HEK293 (cell line): Measurements from ENCODE around the gene CLCN7.

Source experiments
- GLIS1 ChIP-seq: fragments of 450-650 bp; formaldehyde crosslinking; IDR thresholded peaks from 2 replicates; pipeline ENCODE4 v1.5.1; 2016; ENCODE audit warnings: missing biosample characterization, missing genetic modification characterization
- GLIS2 ChIP-seq: fragments of 450-650 bp; formaldehyde crosslinking; IDR thresholded peaks from 2 replicates; pipeline ENCODE4 v1.5.1; 2016; ENCODE audit warnings: missing biosample characterization, missing genetic modification characterization
- KLF16 ChIP-seq: fragments of 450-650 bp; formaldehyde crosslinking; IDR thresholded peaks from 2 replicates; pipeline ENCODE4 v1.5.1; 2017; ENCODE audit warnings: missing biosample characterization, missing genetic modification characterization
- SP2 ChIP-seq: fragments of 450-650 bp; formaldehyde crosslinking; IDR thresholded peaks from 2 replicates; pipeline ENCODE4 v1.5.1; 2016; ENCODE audit warnings: missing biosample characterization, missing genetic modification characterization
- TRIM28 ChIP-seq: IDR thresholded peaks from 2 replicates; pipeline ENCODE4 v1.6.1; 2011; ENCODE audit warnings: low read length, control low read depth, borderline replicate concordance
- ZBTB20 ChIP-seq: fragments of 450-650 bp; formaldehyde crosslinking; IDR thresholded peaks from 2 replicates; pipeline ENCODE4 v1.5.1; 2016; ENCODE audit warnings: missing biosample characterization, missing genetic modification characterization
- ZNF146 ChIP-seq: fragments of 450-650 bp; formaldehyde crosslinking; IDR thresholded peaks from 2 replicates; pipeline ENCODE4 v1.5.1; 2016; ENCODE audit warnings: missing biosample characterization, missing genetic modification characterization
- ZNF174 ChIP-seq: fragments of 450-650 bp; formaldehyde crosslinking; IDR thresholded peaks from 2 replicates; pipeline ENCODE4 v1.5.0; 2017; ENCODE audit warnings: missing biosample characterization, mild to moderate bottlenecking, missing genetic modification characterization
- ZNF202 ChIP-seq: fragments of 450-650 bp; formaldehyde crosslinking; IDR thresholded peaks from 2 replicates; pipeline ENCODE4 v1.5.1; 2016; ENCODE audit warnings: missing biosample characterization, missing genetic modification characterization, borderline replicate concordance
- ZNF211 ChIP-seq: fragments of 450-650 bp; formaldehyde crosslinking; IDR thresholded peaks from 2 replicates; pipeline ENCODE4 v1.5.1; 2016; ENCODE audit warnings: low read depth, missing biosample characterization, missing genetic modification characterization
- ZNF24 ChIP-seq: fragments of 450-650 bp; formaldehyde crosslinking; IDR thresholded peaks from 2 replicates; pipeline ENCODE4 v1.5.1; 2016; ENCODE audit warnings: missing biosample characterization, missing genetic modification characterization
- ZNF335 ChIP-seq: fragments of 450-650 bp; formaldehyde crosslinking; conservative IDR thresholded peaks from 2 replicates; pipeline ENCODE4 v1.5.1; 2016; ENCODE audit warnings: missing biosample characterization, missing genetic modification characterization
- ZNF548 ChIP-seq: fragments of 450-650 bp; formaldehyde crosslinking; IDR thresholded peaks from 2 replicates; pipeline ENCODE4 v1.5.1; 2016; ENCODE audit warnings: missing biosample characterization, missing genetic modification characterization
- ZNF558 ChIP-seq: fragments of 450-650 bp; formaldehyde crosslinking; IDR thresholded peaks from 2 replicates; pipeline ENCODE4 v1.5.1; 2016; ENCODE audit warnings: missing biosample characterization, missing genetic modification characterization
- ZNF560 ChIP-seq: fragments of 450-650 bp; formaldehyde crosslinking; IDR thresholded peaks from 2 replicates; pipeline ENCODE4 v1.5.1; 2017; ENCODE audit warnings: missing biosample characterization, missing genetic modification characterization, borderline replicate concordance
- ZNF670 ChIP-seq: fragments of 450-650 bp; formaldehyde crosslinking; IDR thresholded peaks from 2 replicates; pipeline ENCODE4 v1.5.1; 2016; ENCODE audit warnings: missing biosample characterization, missing genetic modification characterization, low read depth
- ZNF747 ChIP-seq: fragments of 450-650 bp; formaldehyde crosslinking; IDR thresholded peaks from 2 replicates; pipeline ENCODE4 v1.5.1; 2016; ENCODE audit warnings: missing biosample characterization, missing genetic modification characterization
- ZNF76 ChIP-seq: fragments of 450-650 bp; formaldehyde crosslinking; IDR thresholded peaks from 2 replicates; pipeline ENCODE4; 2016; ENCODE audit warnings: low read depth, missing biosample characterization, missing genetic modification characterization, borderline replicate concordance
- TF ChIP-seq, protein P1 (sequence below): fragments of 450-650 bp; formaldehyde crosslinking; IDR thresholded peaks from 2 replicates; pipeline ENCODE4 v1.5.0; 2017; ENCODE audit warnings: missing biosample characterization, missing genetic modification characterization, borderline replicate concordance
- TF ChIP-seq, protein P2 (sequence below): fragments of 450-650 bp; formaldehyde crosslinking; IDR thresholded peaks from 2 replicates; pipeline ENCODE4 v1.5.1; 2017; ENCODE audit warnings: missing biosample characterization, missing genetic modification characterization
- TF ChIP-seq, protein P3 (sequence below): fragments of 450-650 bp; formaldehyde crosslinking; IDR thresholded peaks from 2 replicates; pipeline ENCODE4 v1.5.1; 2016; ENCODE audit warnings: missing biosample characterization, missing genetic modification characterization
- TF ChIP-seq, protein P4 (sequence below): fragments of 450-650 bp; formaldehyde crosslinking; IDR thresholded peaks from 2 replicates; pipeline ENCODE4 v1.5.1; 2016; ENCODE audit warnings: missing biosample characterization, missing genetic modification characterization, low read depth
- TF ChIP-seq, protein P5 (sequence below): fragments of 450-650 bp; formaldehyde crosslinking; IDR thresholded peaks from 2 replicates; pipeline ENCODE4 v1.5.1; 2016; ENCODE audit warnings: missing biosample characterization, missing genetic modification characterization
- TF ChIP-seq, protein P6 (sequence below): fragments of 450-650 bp; formaldehyde crosslinking; optimal IDR thresholded peaks from 2 replicates; pipeline ENCODE3; 2016; ENCODE audit warnings: missing biosample characterization, mild to moderate bottlenecking, missing genetic modification characterization

Gene CLCN7

DNA sequence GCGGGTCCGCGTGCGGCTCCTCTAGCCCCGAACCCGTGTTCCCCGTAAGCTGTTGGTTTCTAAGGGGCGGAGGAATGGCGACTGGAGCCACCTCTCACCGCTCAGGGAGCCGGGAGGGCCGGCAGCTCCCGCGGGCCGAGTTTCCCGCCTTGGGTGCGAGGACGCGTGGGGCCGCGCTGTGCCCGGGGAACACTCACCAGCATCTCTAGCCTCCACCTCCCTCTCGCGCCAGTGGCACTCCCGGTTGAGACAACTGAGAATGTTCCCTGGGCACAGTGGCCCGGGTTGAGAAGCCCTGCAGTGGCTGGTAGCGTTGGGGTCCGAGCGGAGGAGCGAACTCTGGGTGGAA is 18.9 kb upstream of the CLCN7 start (continued):
- TF ChIP-seq, protein P1, sequence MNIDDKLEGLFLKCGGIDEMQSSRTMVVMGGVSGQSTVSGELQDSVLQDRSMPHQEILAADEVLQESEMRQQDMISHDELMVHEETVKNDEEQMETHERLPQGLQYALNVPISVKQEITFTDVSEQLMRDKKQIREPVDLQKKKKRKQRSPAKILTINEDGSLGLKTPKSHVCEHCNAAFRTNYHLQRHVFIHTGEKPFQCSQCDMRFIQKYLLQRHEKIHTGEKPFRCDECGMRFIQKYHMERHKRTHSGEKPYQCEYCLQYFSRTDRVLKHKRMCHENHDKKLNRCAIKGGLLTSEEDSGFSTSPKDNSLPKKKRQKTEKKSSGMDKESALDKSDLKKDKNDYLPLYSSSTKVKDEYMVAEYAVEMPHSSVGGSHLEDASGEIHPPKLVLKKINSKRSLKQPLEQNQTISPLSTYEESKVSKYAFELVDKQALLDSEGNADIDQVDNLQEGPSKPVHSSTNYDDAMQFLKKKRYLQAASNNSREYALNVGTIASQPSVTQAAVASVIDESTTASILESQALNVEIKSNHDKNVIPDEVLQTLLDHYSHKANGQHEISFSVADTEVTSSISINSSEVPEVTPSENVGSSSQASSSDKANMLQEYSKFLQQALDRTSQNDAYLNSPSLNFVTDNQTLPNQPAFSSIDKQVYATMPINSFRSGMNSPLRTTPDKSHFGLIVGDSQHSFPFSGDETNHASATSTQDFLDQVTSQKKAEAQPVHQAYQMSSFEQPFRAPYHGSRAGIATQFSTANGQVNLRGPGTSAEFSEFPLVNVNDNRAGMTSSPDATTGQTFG (tag by site-specific recombination), result no peak
- no peak for TF ChIP-seq KLF16 (tag by site-specific recombination)
- TF ChIP-seq ZNF335 (tag by site-specific recombination), result peak; percentile 38
- TF ChIP-seq, protein P2, sequence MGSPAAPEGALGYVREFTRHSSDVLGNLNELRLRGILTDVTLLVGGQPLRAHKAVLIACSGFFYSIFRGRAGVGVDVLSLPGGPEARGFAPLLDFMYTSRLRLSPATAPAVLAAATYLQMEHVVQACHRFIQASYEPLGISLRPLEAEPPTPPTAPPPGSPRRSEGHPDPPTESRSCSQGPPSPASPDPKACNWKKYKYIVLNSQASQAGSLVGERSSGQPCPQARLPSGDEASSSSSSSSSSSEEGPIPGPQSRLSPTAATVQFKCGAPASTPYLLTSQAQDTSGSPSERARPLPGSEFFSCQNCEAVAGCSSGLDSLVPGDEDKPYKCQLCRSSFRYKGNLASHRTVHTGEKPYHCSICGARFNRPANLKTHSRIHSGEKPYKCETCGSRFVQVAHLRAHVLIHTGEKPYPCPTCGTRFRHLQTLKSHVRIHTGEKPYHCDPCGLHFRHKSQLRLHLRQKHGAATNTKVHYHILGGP, result no peak
- 0 out of 2 replicates have a peak, but pooled peaks have one; percentile 25 for TF ChIP-seq GLIS2
- peak; percentile 29; the same call in 1 of the 2 replicates for TF ChIP-seq SP2 (tag by site-specific recombination)
- no peak for TF ChIP-seq ZNF560 (tag by site-specific recombination)
- no peak for TF ChIP-seq ZNF747
- TF ChIP-seq TRIM28, result no peak
- no peak for TF ChIP-seq ZNF202 (tag by site-specific recombination)
- TF ChIP-seq ZNF211 (tag by site-specific recombination), result no peak
- TF ChIP-seq ZNF558 (tag by site-specific recombination), result no peak
- 0 out of 2 replicates have a peak, but pooled peaks have one; percentile 6 for TF ChIP-seq GLIS1 (tag by site-specific recombination)
- peak; percentile 5; the same call in 1 of the 2 replicates for TF ChIP-seq ZNF146 (tag by site-specific recombination)
- peak; percentile 53; the same call in 1 of the 2 replicates for TF ChIP-seq ZBTB20
- TF ChIP-seq, protein P3, sequence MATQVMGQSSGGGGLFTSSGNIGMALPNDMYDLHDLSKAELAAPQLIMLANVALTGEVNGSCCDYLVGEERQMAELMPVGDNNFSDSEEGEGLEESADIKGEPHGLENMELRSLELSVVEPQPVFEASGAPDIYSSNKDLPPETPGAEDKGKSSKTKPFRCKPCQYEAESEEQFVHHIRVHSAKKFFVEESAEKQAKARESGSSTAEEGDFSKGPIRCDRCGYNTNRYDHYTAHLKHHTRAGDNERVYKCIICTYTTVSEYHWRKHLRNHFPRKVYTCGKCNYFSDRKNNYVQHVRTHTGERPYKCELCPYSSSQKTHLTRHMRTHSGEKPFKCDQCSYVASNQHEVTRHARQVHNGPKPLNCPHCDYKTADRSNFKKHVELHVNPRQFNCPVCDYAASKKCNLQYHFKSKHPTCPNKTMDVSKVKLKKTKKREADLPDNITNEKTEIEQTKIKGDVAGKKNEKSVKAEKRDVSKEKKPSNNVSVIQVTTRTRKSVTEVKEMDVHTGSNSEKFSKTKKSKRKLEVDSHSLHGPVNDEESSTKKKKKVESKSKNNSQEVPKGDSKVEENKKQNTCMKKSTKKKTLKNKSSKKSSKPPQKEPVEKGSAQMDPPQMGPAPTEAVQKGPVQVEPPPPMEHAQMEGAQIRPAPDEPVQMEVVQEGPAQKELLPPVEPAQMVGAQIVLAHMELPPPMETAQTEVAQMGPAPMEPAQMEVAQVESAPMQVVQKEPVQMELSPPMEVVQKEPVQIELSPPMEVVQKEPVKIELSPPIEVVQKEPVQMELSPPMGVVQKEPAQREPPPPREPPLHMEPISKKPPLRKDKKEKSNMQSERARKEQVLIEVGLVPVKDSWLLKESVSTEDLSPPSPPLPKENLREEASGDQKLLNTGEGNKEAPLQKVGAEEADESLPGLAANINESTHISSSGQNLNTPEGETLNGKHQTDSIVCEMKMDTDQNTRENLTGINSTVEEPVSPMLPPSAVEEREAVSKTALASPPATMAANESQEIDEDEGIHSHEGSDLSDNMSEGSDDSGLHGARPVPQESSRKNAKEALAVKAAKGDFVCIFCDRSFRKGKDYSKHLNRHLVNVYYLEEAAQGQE (tag by site-specific recombination), result 0 out of 2 replicates have a peak, but pooled peaks have one; percentile 3
- TF ChIP-seq, protein P4, sequence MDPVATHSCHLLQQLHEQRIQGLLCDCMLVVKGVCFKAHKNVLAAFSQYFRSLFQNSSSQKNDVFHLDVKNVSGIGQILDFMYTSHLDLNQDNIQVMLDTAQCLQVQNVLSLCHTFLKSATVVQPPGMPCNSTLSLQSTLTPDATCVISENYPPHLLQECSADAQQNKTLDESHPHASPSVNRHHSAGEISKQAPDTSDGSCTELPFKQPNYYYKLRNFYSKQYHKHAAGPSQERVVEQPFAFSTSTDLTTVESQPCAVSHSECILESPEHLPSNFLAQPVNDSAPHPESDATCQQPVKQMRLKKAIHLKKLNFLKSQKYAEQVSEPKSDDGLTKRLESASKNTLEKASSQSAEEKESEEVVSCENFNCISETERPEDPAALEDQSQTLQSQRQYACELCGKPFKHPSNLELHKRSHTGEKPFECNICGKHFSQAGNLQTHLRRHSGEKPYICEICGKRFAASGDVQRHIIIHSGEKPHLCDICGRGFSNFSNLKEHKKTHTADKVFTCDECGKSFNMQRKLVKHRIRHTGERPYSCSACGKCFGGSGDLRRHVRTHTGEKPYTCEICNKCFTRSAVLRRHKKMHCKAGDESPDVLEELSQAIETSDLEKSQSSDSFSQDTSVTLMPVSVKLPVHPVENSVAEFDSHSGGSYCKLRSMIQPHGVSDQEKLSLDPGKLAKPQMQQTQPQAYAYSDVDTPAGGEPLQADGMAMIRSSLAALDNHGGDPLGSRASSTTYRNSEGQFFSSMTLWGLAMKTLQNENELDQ, result no peak
- 0 out of 2 replicates have a peak, but pooled peaks have one; percentile 12 for TF ChIP-seq ZNF76 (tag by site-specific recombination)
- TF ChIP-seq, protein P5, sequence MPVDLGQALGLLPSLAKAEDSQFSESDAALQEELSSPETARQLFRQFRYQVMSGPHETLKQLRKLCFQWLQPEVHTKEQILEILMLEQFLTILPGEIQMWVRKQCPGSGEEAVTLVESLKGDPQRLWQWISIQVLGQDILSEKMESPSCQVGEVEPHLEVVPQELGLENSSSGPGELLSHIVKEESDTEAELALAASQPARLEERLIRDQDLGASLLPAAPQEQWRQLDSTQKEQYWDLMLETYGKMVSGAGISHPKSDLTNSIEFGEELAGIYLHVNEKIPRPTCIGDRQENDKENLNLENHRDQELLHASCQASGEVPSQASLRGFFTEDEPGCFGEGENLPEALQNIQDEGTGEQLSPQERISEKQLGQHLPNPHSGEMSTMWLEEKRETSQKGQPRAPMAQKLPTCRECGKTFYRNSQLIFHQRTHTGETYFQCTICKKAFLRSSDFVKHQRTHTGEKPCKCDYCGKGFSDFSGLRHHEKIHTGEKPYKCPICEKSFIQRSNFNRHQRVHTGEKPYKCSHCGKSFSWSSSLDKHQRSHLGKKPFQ (tag by site-specific recombination), result no peak
- TF ChIP-seq, protein P6, sequence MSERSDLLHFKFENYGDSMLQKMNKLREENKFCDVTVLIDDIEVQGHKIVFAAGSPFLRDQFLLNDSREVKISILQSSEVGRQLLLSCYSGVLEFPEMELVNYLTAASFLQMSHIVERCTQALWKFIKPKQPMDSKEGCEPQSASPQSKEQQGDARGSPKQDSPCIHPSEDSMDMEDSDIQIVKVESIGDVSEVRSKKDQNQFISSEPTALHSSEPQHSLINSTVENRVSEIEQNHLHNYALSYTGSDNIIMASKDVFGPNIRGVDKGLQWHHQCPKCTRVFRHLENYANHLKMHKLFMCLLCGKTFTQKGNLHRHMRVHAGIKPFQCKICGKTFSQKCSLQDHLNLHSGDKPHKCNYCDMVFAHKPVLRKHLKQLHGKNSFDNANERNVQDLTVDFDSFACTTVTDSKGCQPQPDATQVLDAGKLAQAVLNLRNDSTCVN (tag by site-specific recombination), result peak; percentile 81
- TF ChIP-seq ZNF24 (tag by site-specific recombination), result no peak
- no peak for TF ChIP-seq ZNF548 (tag by site-specific recombination)
- TF ChIP-seq ZNF174 (tag by site-specific recombination), result no peak
- no peak for TF ChIP-seq ZNF670 (tag by site-specific recombination)
